Esophagus mucosa (tissue), 1 donor: ENCODE results near the gene RBL1. TPM values are rescaled to one million over a fixed set of nuclear protein-coding genes. Genes with fewer than 3 reads are reported as not detected.
A peak's percentile ranks its signal among the peaks of the same experiment; 100 is the strongest.
"Not testable (repeated sequence)": the region's sequence is repeated elsewhere in the genome, so short reads cannot be mapped to it uniquely, and the experiment has no call there.

Source experiments
- ATAC-seq: fragments of 200-7000 bp; cut with Tn5 transposase; one replicate; pipeline ENCODE4 v1.9.1; 2020
- total RNA-seq: library from RNA; stranded (reverse); gene quantifications from one replicate; pipeline ENCODE4 v1.2.4, GENCODE V29; 2023
- donor health status: DM: yes; HTN: yes; CAD: no.

RBL1 gene
- total RNA-seq, 1 donor from 2014 or later = 6.3 TPM

GRCh38 chr20:37075932-37076685 is 19.7 kb downstream of the RBL1 start:
- no peak for ATAC-seq

- no peak for ATAC-seq
Observed at GRCh38 chr20:37072293-37073196, 23.3 kb downstream of the RBL1 start.

GRCh38 chr20:37071481-37071911 is 24.3 kb downstream of the RBL1 start:
- peak; percentile 93 for ATAC-seq

- ATAC-seq = not testable (repeated sequence)
Observed at GRCh38 chr20:37069563-37069962, 26.2 kb downstream of the RBL1 start.

- no peak for ATAC-seq
Observed at GRCh38 chr20:37066168-37066567, 29.6 kb downstream of the RBL1 start.

- ATAC-seq = no peak
Observed at GRCh38 chr20:37055276-37055675, 40.5 kb downstream of the RBL1 start.

GRCh38 chr20:37053230-37053950 is 42.4 kb downstream of the RBL1 start:
- peak; percentile 72 for ATAC-seq

- no peak for ATAC-seq
Observed at GRCh38 chr20:37042986-37043972, 52.5 kb downstream of the RBL1 start.

GRCh38 chr20:37039366-37039765 is 56.4 kb downstream of the RBL1 start:
- not testable (repeated sequence) for ATAC-seq

- ATAC-seq = no peak
Observed at GRCh38 chr20:37032077-37032476, 63.7 kb downstream of the RBL1 start.

GRCh38 chr20:37020636-37021035 is 75.2 kb downstream of the RBL1 start:
- ATAC-seq = no peak

- not testable (repeated sequence) for ATAC-seq
Observed at GRCh38 chr20:37012631-37013030, 83.2 kb downstream of the RBL1 start.

- ATAC-seq = not testable (repeated sequence)
Observed at GRCh38 chr20:37011858-37012257, 83.9 kb downstream of the RBL1 start.

GRCh38 chr20:37011147-37011546 is 84.7 kb downstream of the RBL1 start:
- ATAC-seq = no peak

GRCh38 chr20:37007898-37008649 is 87.7 kb downstream of the RBL1 start:
- peak; percentile 29 for ATAC-seq

GRCh38 chr20:37005062-37005942 is 90.5 kb downstream of the RBL1 start:
- ATAC-seq = peak; percentile 44

- not testable (repeated sequence) for ATAC-seq
Observed at GRCh38 chr20:37001634-37002033, 94.2 kb downstream of the RBL1 start.

GRCh38 chr20:37000171-37000570 is 95.6 kb downstream of the RBL1 start:
- not testable (repeated sequence) for ATAC-seq

GRCh38 chr20:36998652-36999051 is 97.1 kb downstream of the RBL1 start:
- no peak for ATAC-seq

- ATAC-seq = no peak
Observed at GRCh38 chr20:36997121-36997520, 98.7 kb downstream of the RBL1 start.
